ENCODE data around the gene TRAPPC1. TPM values are rescaled to one million over a fixed set of nuclear protein-coding genes. Genes with fewer than 3 reads are reported as not detected.
A peak's percentile ranks its signal among the peaks of the same experiment; 100 is the strongest.

TRAPPC1 gene
- total and polyA plus RNA-seq, 10 of the 15 experiments (the other 5 are each of a cell fraction or from before 2014, with no cell fraction given), result 31.3 to 306 (median 134) TPM

DNA sequence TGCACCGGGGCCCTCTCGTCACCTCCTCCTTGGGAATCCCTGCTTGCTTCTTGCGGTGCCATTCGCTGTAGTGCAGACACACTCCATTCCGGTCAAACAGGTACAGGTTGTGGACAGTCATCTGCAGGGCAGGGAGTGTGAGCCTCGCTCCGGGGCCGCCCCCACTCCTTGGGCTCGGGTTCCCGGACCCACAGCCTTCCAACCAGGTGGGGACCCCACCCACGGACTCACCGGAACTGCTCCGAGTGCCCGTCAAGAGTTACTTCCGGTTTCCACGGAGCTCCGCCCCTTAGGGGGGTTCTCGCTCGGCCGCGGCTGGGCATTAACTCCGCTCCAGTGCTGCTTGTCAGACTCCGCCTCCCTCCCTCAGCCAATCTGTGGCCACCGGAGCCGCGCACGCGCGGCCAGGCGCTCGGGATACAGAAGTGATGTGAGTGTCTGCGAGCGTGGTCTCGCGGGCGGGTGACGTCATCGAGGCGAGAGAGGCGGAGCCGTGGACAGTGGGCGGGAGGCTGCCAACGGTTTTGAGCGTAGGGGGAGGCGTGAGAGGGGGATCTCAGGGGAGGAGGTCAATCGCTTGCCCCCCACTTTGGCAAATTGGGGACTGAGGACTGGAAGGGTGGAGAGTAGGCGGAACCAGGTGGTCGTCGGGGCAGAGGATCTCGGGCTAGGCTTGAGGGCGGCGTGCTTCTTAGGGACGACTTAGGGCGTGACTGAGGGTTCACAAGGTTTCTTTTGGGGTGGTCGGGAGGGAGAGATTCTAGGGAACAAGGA lies at the start of gene TRAPPC1, which contains the start of gene CNTROB (continued):
- TF ChIP-seq EP300 (IDR thresholded peaks at IDR 0.05; ENCODE audit: borderline replicate concordance in 1 of 2, control insufficient read depth in 1 of 2, low read depth in 2 of 2, low read length in 2 of 2), result peak in 1 of 2 experiments; percentile 27; a peak in 1 of 4 replicates
- TF ChIP-seq, protein P1, sequence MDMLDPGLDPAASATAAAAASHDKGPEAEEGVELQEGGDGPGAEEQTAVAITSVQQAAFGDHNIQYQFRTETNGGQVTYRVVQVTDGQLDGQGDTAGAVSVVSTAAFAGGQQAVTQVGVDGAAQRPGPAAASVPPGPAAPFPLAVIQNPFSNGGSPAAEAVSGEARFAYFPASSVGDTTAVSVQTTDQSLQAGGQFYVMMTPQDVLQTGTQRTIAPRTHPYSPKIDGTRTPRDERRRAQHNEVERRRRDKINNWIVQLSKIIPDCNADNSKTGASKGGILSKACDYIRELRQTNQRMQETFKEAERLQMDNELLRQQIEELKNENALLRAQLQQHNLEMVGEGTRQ (IDR thresholded peaks at IDR 0.05; ENCODE audit: borderline replicate concordance, low read depth, low read length), result no peak
- TF ChIP-seq NFYB (IDR thresholded peaks at IDR 0.05; ENCODE audit: insufficient read depth, low read depth, low read length), result peak; percentile 80; the same call in 1 of the 2 replicates
- peak; percentile 20 to 76; a peak in 3 of 4 replicates for TF ChIP-seq BHLHE40 (IDR thresholded peaks at IDR 0.05; ENCODE audit: borderline replicate concordance in 1 of 2, low read depth in 2 of 2, low read length in 1 of 2)
- 0 out of 2 replicates have a peak, but pooled peaks have one; percentile 1 for TF ChIP-seq SMC3 (IDR thresholded peaks at IDR 0.05; ENCODE audit: borderline replicate concordance, low read length)
- TF ChIP-seq IKZF2 (IDR thresholded peaks at IDR 0.05), result peak in 1 of 2 experiments; percentile 47; a peak in 2 of 4 replicates
- no peak for TF ChIP-seq SRF (IDR thresholded peaks at IDR 0.05; ENCODE audit: low read depth in 2 of 2, low read length in 2 of 2)
- no peak for TF ChIP-seq HCFC1 (IDR thresholded peaks at IDR 0.05; ENCODE audit: low read length)
- TF ChIP-seq IRF5 (IDR thresholded peaks at IDR 0.05; ENCODE audit: borderline replicate concordance), result no peak
- peak; percentile 65 for TF ChIP-seq BACH1 (IDR thresholded peaks at IDR 0.05; ENCODE audit: borderline replicate concordance)
- peak; percentile 32; the same call in 1 of the 2 replicates for TF ChIP-seq RB1 (IDR thresholded peaks at IDR 0.05; ENCODE audit: borderline replicate concordance)

All from GM12878 (cell line).